ENCODE measurements around the gene IL22RA2.

- TF ChIP-seq CTCF (IDR thresholded peaks at IDR 0.05) = no peak
- no peak for TF ChIP-seq POLR2A (IDR thresholded peaks at IDR 0.05)
Measured at GRCh38 chr6:137185290-137185689, 11.8 kb upstream of the IL22RA2 start.
